Mucosa of descending colon (tissue), 3 donors: ENCODE results near the gene GFPT1. TPM values are rescaled to one million over a fixed set of nuclear protein-coding genes. Genes with fewer than 3 reads are reported as not detected.

Source experiments
- ATAC-seq: fragments of 200-7000 bp; cut with Tn5 transposase; one replicate; pipeline ENCODE4 v1.9.1; 2020; ENCODE audit warnings: mild to moderate bottlenecking, moderate library complexity
- DNase-seq, 3 donors: peaks; one replicate each; pipeline ENCODE4 v3.0.0-alpha.2; 2020
- H3K36me3 ChIP-seq: fragments of 200-600 bp; one replicate; pipeline ENCODE4 v1.8.0; 2021; ENCODE audit warnings: low read depth, mild to moderate bottlenecking
- H3K4me1 ChIP-seq: fragments of 200-600 bp; one replicate; pipeline ENCODE4 v1.8.0; 2021; ENCODE audit warnings: low read depth, mild to moderate bottlenecking
- H3K4me3 ChIP-seq: fragments of 200-600 bp; one replicate; pipeline ENCODE4 v1.8.0; 2021; ENCODE audit warnings: mild to moderate bottlenecking
- H3K9me3 ChIP-seq: fragments of 200-600 bp; one replicate; pipeline ENCODE4 v1.8.0; 2021; ENCODE audit warnings: mild to moderate bottlenecking
- CTCF ChIP-seq: fragments of 200-600 bp; IDR thresholded peaks from one replicate; pipeline ENCODE4 v1.8.0; 2022; ENCODE audit warnings: antibody characterized with exemption, mild to moderate bottlenecking
- intact Hi-C, 2 donors: fragments of 100-400 bp; cut with DNase I in 1 of 2; cut with micrococcal nuclease in 1 of 2; formaldehyde crosslinking; loops; one replicate each; pipeline versions ENCODE4 v1.11.0 to v1.11.1; 2022; cut with DNase I, micrococcal nuclease
- total RNA-seq, 3 donors: library from RNA; stranded (reverse); fragmentation: NEBNext Ultra II Directional in 2 of 3; extraction: Animal tissue kit (Norgen Biotek cat#: 25700) in 2 of 3; gene quantifications; one replicate each; pipeline versions ENCODE4 v1.2.1 to v1.2.4, GENCODE V29; 2021 to 2023
- donor health status: DM: no; HTN: no; CAD: no; lungs with moderate emphysema.
- donor health status: DM: no; HTN: no; CAD: no.
- donor health status: DM: no; HTN: yes; CAD: no.

The GFPT1 gene
- total RNA-seq, 3 donors from 2014 or later: 79.3 to 196 (median 180) TPM

DNA sequence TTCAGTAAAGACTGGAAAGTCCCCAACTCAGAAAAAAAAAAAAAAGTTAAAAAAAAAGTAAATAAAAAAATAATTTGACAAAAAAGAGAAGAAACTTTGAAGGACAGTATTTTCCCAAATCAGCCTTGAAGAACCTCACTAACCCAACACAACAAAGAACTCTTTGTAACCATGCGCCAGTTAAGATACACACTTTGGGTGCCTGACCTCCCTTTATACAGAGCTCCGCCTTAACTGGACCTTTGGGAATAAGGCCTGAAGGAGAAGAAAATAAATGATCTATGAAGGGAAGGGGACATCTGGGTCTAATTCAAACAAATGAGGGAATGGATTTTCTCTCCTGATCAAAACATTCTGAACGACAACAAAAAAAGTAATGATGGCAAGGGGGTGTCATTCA, 2.2 kb upstream of the GFPT1 start:
- no peak for ATAC-seq
- Histone ChIP-seq H3K36me3 (no peaks in the 10 kb centered on the region), H3K9me3 (no peaks in the 10 kb centered on the region), H3K4me3 (no peak overlapping the region), H3K4me1 (peaks cover 6% of the 10 kb centered on the region)
- TF ChIP-seq CTCF: no peak
- intact Hi-C loops: no loop called here
- no peak for DNase-seq

DNA sequence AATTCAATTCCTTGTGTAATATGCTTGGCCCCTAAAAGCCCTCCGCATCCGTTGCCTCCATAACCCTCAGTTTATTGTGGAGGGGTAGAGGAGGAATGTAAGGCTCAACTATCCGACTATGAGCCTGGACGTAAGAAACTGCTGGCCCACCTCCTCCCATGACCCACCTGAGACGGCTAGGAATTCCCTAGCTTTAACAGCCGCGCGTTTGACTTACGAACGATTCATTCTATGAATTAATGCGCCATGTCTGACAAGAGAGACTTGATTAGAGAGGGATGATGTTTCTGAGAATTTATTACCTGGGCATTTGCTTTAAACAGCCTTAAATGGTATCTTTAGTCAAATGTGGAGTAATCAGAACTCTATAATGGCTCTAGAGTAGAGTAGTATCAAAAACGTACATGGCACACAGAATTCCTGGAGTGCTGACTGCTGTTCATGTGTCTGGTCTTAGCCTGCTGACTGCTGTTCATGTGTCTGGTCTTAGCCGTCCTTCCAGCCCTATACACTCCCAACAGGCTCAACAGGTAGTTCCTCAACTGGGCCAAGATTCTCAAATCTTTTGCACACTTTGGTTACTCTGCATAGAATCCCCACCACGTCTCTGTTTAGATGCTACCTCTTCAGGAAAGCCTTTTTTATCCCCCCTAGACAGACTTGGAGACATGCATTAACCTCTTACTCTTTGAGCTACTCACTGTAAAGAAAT, 899 bp upstream of the GFPT1 start:
- no peak for ATAC-seq
- DNase-seq: no peak
- no peak overlapping the region for H3K4me3 ChIP-seq
- peaks cover 17% of the 10 kb centered on the region for H3K4me1 ChIP-seq
- H3K9me3 ChIP-seq: no peaks in the 10 kb centered on the region
- H3K36me3 ChIP-seq: no peaks in the 10 kb centered on the region
- no peak for TF ChIP-seq CTCF
- intact Hi-C loops: no loop called here

GRCh38 chr2:69386360-69386759, 667 bp downstream of the GFPT1 start:
- Histone ChIP-seq H3K9me3 (no peaks in the 10 kb centered on the region), H3K36me3 (no peaks in the 10 kb centered on the region), H3K4me1 (peaks cover 28% of the 10 kb centered on the region), H3K4me3 (peak overlapping the region; percentile 69)
- DNase-seq (no peak), ATAC-seq (no peak)
- intact Hi-C loops: no loop called here
- no peak for TF ChIP-seq CTCF

- H3K4me3 ChIP-seq: no peak overlapping the region
- no peak for TF ChIP-seq CTCF
- ATAC-seq: no peak
- no peaks in the 10 kb centered on the region for H3K9me3 ChIP-seq
- peaks cover 36% of the 10 kb centered on the region for H3K4me1 ChIP-seq
- no peaks in the 10 kb centered on the region for H3K36me3 ChIP-seq
- intact Hi-C loops: no loop called here
- no peak for DNase-seq
Measured at GRCh38 chr2:69385443-69386151, 1.4 kb downstream of the GFPT1 start.

DNA sequence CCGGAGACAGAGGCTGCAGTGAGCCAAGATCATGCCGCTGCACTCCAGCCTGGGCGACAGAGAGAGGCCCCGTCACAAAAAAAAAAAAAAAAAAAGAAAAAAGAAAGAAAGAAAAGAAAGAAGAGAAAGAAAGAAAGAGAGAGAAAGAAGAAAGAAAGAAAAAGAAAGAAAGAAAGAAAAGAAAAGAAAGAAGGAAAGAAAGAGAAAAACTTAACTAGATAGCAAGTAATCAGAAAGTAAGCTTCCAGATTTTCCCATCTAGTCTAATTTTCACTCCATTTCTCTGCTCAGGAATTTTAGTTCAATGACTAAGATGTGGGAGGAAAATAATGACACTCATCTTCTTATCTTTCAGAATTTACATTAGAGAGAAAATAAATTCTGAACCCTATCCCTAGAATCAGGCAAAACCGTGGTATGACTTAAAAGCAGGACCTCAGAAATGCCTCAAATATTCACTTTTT, 2.4 kb downstream of the GFPT1 start:
- peaks cover 41% of the 10 kb centered on the region for H3K4me1 ChIP-seq
- ATAC-seq: no peak
- intact Hi-C loops: no loop called here
- TF ChIP-seq CTCF: no peak
- H3K36me3 ChIP-seq: no peaks in the 10 kb centered on the region
- no peak for DNase-seq
- H3K9me3 ChIP-seq: no peaks in the 10 kb centered on the region
- no peak overlapping the region for H3K4me3 ChIP-seq
